ENCODE measurements around the gene PLEKHH1. TPM values are rescaled to one million over a fixed set of nuclear protein-coding genes. Genes with fewer than 3 reads are reported as not detected.

PLEKHH1 gene
- total and polyA plus RNA-seq, 3 donors from 2014 or later = 21.4 to 61.3 (median 49.1) TPM

DNA sequence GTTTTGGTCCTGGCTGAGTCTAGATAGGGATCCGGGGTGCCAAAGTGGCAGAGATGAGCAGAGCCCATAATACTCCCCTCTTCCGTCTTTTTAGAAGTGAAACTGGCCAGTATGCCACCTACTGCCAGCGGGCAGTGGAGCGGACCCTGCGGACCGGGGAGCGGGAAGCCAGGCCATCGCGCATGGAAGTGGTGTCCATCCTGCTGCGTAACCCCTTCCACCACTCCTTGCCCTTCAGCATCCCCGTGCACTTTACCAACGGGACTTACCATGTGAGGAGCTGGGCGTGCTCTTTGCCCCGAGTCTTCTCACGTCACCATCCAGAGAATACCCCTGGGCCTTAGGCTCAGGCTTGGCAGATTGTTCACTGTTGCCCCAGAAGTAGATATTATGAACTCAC lies 46.0 kb downstream of the PLEKHH1 start:
- TF ChIP-seq POLR2A (IDR thresholded peaks at IDR 0.05) = no peak
- TF ChIP-seq, protein P1, sequence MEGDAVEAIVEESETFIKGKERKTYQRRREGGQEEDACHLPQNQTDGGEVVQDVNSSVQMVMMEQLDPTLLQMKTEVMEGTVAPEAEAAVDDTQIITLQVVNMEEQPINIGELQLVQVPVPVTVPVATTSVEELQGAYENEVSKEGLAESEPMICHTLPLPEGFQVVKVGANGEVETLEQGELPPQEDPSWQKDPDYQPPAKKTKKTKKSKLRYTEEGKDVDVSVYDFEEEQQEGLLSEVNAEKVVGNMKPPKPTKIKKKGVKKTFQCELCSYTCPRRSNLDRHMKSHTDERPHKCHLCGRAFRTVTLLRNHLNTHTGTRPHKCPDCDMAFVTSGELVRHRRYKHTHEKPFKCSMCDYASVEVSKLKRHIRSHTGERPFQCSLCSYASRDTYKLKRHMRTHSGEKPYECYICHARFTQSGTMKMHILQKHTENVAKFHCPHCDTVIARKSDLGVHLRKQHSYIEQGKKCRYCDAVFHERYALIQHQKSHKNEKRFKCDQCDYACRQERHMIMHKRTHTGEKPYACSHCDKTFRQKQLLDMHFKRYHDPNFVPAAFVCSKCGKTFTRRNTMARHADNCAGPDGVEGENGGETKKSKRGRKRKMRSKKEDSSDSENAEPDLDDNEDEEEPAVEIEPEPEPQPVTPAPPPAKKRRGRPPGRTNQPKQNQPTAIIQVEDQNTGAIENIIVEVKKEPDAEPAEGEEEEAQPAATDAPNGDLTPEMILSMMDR (IDR thresholded peaks at IDR 0.05) = no peak
- no peak for DNase-seq
- Histone ChIP-seq H3K9me3 (no peaks in the 10 kb centered on the region), H3K4me1 (no peaks in the 10 kb centered on the region), H3K36me3 (ENCODE audit: low read depth, missing control alignments) (no peaks in the 10 kb centered on the region), H3K4me3 (no peak overlapping the region), H3K27me3 (no peaks in the 10 kb centered on the region), H3K27ac (no peak overlapping the region)
- intact Hi-C loops (cut with DNase I; ENCODE audit: low total_unique reads) = no loop called here
- 80 to 90% methylated on average over 12 to 15 of the region's 15 CpGs for WGBS, 2 donors

DNA sequence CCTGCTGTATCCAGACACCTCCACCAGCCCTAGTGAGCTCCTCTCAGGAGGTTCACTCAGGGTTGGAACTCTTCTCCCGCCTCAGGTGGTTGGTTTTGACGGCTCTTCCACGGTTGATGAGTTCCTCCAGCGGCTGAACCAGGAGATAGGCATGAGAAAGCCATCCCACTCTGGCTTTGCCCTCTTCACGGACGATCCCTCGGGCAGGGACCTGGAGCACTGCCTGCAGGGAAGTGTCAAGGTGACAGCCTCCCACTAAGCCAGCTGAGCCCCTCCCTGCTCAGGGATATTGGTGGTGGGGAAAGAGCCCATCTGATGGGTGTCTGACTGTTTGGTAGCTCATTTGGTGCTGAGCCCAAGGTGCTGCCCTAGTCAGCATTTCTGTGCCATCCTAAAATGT lies 46.5 kb downstream of the PLEKHH1 start:
- DNase-seq = no peak
- intact Hi-C loops (cut with DNase I; ENCODE audit: low total_unique reads) = no loop called here
- no peaks in the 10 kb centered on the region for H3K9me3 ChIP-seq
- H3K4me3 ChIP-seq = no peak overlapping the region
- WGBS, 2 donors = 77 to 85% methylated on average over 7 of the region's 7 CpGs
- TF ChIP-seq POLR2A (IDR thresholded peaks at IDR 0.05) = no peak
- TF ChIP-seq, protein P1 (IDR thresholded peaks at IDR 0.05) = no peak
- no peaks in the 10 kb centered on the region for H3K4me1 ChIP-seq
- no peaks in the 10 kb centered on the region for H3K36me3 ChIP-seq (ENCODE audit: low read depth, missing control alignments)
- H3K27ac ChIP-seq = no peak overlapping the region
- no peaks in the 10 kb centered on the region for H3K27me3 ChIP-seq

DNA sequence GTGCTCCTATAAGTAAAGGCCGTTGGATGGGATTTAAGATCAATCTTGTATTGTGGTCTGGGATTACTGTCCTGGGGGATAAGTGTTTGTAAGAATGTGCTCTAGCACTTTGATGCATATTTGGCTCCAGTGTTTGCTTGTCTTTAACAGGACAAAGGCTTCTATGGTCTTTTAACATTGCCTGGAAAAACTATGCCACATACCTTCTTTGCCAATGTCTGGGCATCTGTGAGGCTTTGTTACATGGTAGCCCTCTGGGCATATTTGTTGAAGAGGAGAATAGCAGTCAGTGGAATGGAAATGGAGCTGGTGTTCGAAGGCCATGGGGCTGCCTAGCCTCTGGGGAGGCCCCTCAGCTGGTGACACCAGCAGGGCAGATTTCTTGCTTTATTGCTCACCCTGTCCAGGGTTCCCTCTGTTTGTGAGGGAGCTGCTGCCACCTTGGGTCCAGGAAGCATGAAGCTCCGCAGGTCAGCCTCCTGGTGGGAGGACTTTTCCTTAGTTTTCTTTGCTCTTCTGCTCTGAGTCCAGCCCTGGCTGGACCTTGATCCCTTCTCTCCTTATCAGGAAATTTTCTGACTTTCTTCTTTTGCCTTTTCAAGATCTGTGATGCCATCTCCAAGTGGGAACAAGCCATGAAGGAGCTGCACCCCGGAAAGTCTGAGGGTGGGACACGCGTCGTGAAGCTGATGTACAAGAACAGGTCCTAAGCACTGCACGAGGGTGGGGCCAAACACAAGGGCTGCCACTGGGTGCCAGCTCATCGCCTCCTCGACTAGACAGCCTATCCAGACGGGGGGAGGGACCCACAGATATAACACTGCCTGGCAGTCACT lies 47.5 kb downstream of the PLEKHH1 start:
- intact Hi-C loops (cut with DNase I; ENCODE audit: low total_unique reads) = no loop called here
- Histone ChIP-seq H3K9me3 (no peaks in the 10 kb centered on the region), H3K4me1 (no peaks in the 10 kb centered on the region), H3K27me3 (no peaks in the 10 kb centered on the region), H3K27ac (no peak overlapping the region), H3K4me3 (no peak overlapping the region), H3K36me3 (ENCODE audit: low read depth, missing control alignments) (no peaks in the 10 kb centered on the region)
- TF ChIP-seq, protein P1 (IDR thresholded peaks at IDR 0.05) = no peak
- no peak for TF ChIP-seq POLR2A (IDR thresholded peaks at IDR 0.05)
- 87 to 89% methylated on average over 11 of the region's 11 CpGs for WGBS, 2 donors
- DNase-seq = no peak

DNA sequence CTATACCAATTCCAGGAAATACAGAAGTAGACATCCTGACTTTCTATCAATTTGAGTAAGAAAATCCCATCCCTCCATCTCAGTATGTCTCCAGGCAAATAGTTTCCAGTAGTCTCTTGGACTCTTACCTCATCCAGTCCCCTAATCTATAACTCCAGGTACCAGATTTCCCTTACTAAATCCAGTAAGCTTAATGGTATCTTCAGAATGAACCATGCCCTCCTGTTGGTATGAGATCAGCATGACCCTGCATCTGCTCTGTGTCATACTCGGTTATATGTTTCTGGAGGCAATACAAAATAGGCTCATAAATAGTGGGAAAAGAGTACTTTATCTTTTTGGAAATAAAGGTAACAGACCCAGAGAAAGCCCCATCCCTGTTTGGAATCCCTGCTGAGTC lies 48.6 kb downstream of the PLEKHH1 start:
- H3K4me3 ChIP-seq = no peak overlapping the region
- H3K4me1 ChIP-seq = no peaks in the 10 kb centered on the region
- H3K9me3 ChIP-seq = no peaks in the 10 kb centered on the region
- intact Hi-C loops (cut with DNase I; ENCODE audit: low total_unique reads) = no loop called here
- H3K27ac ChIP-seq = no peak overlapping the region
- 88 to 93% methylated on average over 1 of the region's 1 CpG for WGBS, 2 donors
- no peaks in the 10 kb centered on the region for H3K27me3 ChIP-seq
- no peaks in the 10 kb centered on the region for H3K36me3 ChIP-seq (ENCODE audit: low read depth, missing control alignments)
- TF ChIP-seq, protein P1 (IDR thresholded peaks at IDR 0.05) = no peak
- TF ChIP-seq POLR2A (IDR thresholded peaks at IDR 0.05) = no peak
- DNase-seq = no peak

DNA sequence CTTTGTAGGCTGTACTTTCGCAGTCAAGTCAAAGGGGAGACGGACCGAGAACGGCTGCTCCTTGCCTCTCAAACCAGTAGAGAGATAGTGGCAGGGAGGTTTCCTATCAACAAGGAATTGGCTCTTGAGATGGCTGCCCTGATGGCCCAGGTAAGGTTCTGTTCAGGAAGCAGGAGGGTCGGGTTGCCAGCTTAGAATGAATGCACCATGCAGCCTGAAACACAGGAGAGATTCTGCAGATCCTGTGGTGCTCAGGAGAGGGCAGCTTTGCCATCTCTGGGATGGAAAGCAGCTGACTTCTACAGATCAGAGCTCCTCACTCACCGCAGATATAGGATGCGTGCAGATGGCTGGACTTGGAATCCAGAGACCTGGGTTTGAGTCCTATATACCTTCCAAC lies 49.0 kb downstream of the PLEKHH1 start:
- no peak overlapping the region for H3K4me3 ChIP-seq
- no peak overlapping the region for H3K27ac ChIP-seq
- DNase-seq = no peak
- no peak for TF ChIP-seq POLR2A (IDR thresholded peaks at IDR 0.05)
- TF ChIP-seq, protein P1 (IDR thresholded peaks at IDR 0.05) = no peak
- H3K4me1 ChIP-seq = no peaks in the 10 kb centered on the region
- H3K36me3 ChIP-seq (ENCODE audit: low read depth, missing control alignments) = no peaks in the 10 kb centered on the region
- no peaks in the 10 kb centered on the region for H3K27me3 ChIP-seq
- intact Hi-C loops (cut with DNase I; ENCODE audit: low total_unique reads) = no loop called here
- H3K9me3 ChIP-seq = no peaks in the 10 kb centered on the region
- WGBS, 2 donors = 90 to 99% methylated on average over 6 to 7 of the region's 7 CpGs

Data from testis (tissue), 3 donors.